Ovary (tissue), 3 donors: ENCODE results near the gene PEX11A.

Experiments used
- CTCF ChIP-seq, 3 donors: fragments of 450-650 bp in 2 of 3; fragments of 200-600 bp in 1 of 3; IDR thresholded peaks; one replicate each; pipeline versions ENCODE4 v1.5.1 to v1.8.0; 2016 to 2022; ENCODE audit warnings: antibody characterized with exemption in 3 of 3, mild to moderate bottlenecking in 1 of 3
- EP300 ChIP-seq: sonication (generic); formaldehyde crosslinking; IDR thresholded peaks from one replicate; pipeline ENCODE4 v1.6.1; 2017; ENCODE audit warnings: antibody characterized with exemption
- donor health status: DM: no; HTN: no; CAD: no.

DNA sequence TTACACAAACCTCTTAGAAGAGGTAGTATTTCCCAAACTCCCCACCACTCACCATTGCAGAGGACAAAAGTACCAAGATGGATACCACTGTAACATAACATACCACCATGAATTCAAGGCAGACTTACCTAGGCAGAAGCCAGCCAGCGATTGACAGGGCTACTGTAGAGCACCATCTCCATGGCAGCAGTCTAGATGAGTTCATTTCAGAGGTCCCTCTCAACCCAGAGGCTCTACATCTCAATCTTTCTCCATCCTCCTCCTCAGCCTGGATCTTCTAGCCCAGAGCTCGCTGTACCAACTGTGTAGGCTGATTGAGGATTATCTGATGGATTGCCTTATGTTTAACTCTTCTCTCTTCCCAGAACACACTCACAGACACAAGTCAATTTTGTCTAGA, 9.4 kb downstream of the PEX11A start:
- TF ChIP-seq CTCF (IDR thresholded peaks at IDR 0.05), result no peak
- no peak for TF ChIP-seq EP300
